ENCODE data around the gene PDE1A.

The PDE1A gene

DNA sequence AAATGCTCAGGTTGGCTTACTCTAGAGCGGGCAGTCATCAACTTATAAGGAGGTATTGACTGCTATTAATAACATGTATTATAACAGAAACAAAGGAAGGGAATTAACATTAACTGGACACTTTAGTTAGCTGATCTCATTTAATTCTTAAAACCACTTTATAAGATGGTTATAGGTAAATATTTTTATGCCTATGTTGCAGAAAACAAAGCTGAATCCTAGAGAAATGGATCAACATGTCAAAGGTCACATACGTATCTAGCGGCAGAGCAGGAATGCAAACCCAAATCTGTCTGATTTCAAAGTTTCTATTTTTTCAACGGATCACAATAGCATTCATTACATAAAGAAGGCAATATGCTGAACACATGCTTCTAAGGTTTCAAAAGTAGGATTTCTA, 200.0 kb downstream of the PDE1A start:
- DNase-seq (ENCODE audit: extremely low spot score, insufficient read length, low read depth) = no peak
- FAIRE-seq = no peak

- DNase-seq (ENCODE audit: extremely low spot score, insufficient read length, low read depth) (no peak), FAIRE-seq (no peak)
These were observed 202.2 kb downstream of the PDE1A start for GRCh38 chr2:182224669-182225068.

DNA sequence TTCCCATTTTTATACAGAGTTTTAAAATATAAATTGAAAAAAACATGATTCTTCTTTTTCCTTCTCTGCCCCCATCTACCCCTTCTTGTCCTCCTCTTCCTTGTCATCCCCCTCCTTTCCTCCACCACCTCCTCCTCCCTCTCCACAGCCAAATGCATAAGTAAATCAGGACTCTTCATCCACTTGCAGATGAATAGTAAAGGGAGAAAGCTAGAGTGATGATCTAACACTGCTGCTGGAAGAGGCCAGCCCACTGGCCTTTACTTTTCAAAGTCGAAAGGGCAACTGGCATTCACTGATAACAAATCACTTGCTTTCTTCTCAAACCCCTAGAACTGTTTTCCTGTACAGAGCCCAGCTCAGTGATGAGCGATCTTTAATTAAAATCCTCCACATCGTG, 205.8 kb downstream of the PDE1A start:
- FAIRE-seq (no peak), DNase-seq (ENCODE audit: extremely low spot score, insufficient read length, low read depth) (no peak)

GRCh38 chr2:182220335-182220734, 206.5 kb downstream of the PDE1A start:
- FAIRE-seq = no peak
- no peak for DNase-seq (ENCODE audit: extremely low spot score, insufficient read length, low read depth)

- no peak for FAIRE-seq
- no peak for DNase-seq (ENCODE audit: extremely low spot score, insufficient read length, low read depth)
These were observed 216.2 kb downstream of the PDE1A start for GRCh38 chr2:182210669-182211068.

- FAIRE-seq (no peak), DNase-seq (ENCODE audit: extremely low spot score, insufficient read length, low read depth) (no peak)
These were observed 218.4 kb downstream of the PDE1A start for GRCh38 chr2:182208421-182208820.

DNA sequence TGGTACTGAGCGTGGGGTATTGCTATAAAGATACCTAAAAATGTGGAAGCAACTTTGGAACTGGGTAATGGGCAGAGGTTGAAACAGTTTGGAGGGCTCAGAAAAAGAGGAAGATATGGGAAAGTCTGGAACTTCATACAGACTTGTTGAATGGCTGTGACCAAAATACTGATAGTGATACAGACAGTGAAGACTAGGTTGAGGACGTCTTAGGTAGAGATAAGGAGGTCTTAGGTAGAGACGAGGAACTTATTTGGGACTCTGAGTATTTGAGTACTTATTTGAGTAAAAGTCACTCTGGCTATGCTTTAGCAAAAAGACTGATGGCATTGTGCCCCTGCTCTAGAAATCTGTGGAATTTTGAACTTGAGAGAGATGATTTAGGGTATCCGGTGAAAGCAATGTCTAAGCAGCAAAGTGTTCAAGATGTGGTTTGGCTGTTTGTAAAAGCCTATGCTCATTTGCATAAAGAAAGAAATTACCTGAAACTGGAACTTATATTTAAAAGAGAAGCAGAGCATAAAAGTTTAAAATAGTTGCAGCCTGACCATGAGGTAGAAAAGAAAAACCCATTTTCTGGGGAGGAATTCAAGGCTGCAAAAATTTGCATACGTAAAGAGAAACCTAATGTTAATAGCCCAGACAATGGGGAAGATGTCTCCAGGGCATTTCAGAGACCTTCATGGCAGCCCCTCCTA, 219.6 kb downstream of the PDE1A start:
- DNase-seq (ENCODE audit: extremely low spot score, insufficient read length, low read depth) (no peak), FAIRE-seq (no peak)

- no peak for FAIRE-seq
- no peak for DNase-seq (ENCODE audit: extremely low spot score, insufficient read length, low read depth)
These were observed 229.3 kb downstream of the PDE1A start for GRCh38 chr2:182197529-182197928.

GRCh38 chr2:182193291-182193690, 233.5 kb downstream of the PDE1A start:
- DNase-seq (ENCODE audit: extremely low spot score, insufficient read length, low read depth) (no peak), FAIRE-seq (no peak)

GRCh38 chr2:182191061-182191460, 235.8 kb downstream of the PDE1A start:
- FAIRE-seq (no peak), DNase-seq (ENCODE audit: extremely low spot score, insufficient read length, low read depth) (no peak)

DNA sequence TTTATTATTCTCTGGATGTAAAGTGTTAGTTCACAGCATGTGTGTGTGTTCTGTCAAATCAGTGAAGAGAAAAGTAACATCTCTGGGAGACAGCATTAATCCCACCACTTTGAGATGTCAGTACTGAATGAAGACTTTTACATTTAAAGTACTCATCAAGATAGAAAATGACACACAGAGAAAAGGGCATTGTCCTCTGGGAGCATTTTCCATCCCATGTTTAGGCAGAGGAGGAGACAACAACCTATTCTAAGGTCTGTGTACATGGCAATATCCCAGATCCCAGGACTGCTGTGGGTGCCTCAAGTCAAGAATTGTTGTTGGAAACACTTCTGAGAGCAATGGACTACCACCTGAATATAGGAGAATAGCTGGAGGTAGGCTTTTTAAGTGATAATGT, 239.7 kb downstream of the PDE1A start:
- no peak for FAIRE-seq
- no peak for DNase-seq (ENCODE audit: extremely low spot score, insufficient read length, low read depth)

- DNase-seq (ENCODE audit: extremely low spot score, insufficient read length, low read depth) = no peak
- peak; percentile 15 for FAIRE-seq
These were observed 240.6 kb downstream of the PDE1A start for GRCh38 chr2:182186132-182186735.

GRCh38 chr2:182182436-182182835, 244.4 kb downstream of the PDE1A start:
- no peak for FAIRE-seq
- DNase-seq (ENCODE audit: extremely low spot score, insufficient read length, low read depth) = no peak

DNA sequence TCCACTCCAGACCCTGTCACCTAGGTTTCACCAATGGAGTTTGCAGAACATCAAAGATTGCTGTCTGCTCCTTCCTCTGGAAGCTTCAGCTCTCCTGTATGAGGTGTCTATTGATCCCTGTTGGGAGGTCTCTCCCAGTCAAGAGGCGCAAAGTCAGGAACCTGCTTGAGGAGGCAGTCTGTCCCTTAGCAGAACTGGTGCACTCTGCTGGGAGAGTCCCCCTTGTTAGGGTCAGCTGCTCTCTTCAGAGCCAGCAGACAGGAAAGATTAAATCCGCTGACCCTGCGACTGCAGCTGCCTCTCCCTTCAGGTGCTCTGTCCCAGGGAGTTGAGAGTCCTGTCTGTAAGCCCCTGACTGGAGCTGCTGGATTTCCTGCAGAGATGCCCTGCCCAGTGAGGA, 245.5 kb downstream of the PDE1A start:
- FAIRE-seq (no peak), DNase-seq (ENCODE audit: extremely low spot score, insufficient read length, low read depth) (no peak)

DNA sequence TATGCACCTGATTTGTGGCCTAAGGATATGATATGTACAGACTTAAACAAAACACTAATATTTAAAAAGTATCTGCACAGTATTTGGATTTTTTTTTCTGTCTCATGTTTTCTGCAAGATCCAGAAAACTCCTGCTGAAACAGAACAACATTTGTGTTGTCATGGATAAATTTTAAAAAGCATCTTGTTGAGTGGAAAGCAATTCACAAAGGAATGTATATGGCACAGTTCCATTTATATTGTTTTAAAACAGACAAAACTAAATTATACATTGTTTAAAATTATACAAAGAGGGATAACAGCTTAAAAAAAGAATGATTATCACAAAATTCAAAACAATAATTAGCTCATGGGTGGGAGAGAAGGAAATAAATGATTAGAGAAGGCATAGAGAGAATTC, 247.7 kb downstream of the PDE1A start:
- DNase-seq (ENCODE audit: extremely low spot score, insufficient read length, low read depth) (no peak), FAIRE-seq (no peak)

- no peak for DNase-seq (ENCODE audit: extremely low spot score, insufficient read length, low read depth)
- FAIRE-seq = no peak
These were observed 252.8 kb downstream of the PDE1A start for GRCh38 chr2:182173944-182174622.

GRCh38 chr2:182170341-182170740, 256.5 kb downstream of the PDE1A start:
- DNase-seq (ENCODE audit: extremely low spot score, insufficient read length, low read depth) (no peak), FAIRE-seq (no peak)

GRCh38 chr2:182167882-182168281, 259.0 kb downstream of the PDE1A start:
- FAIRE-seq (no peak), DNase-seq (ENCODE audit: extremely low spot score, insufficient read length, low read depth) (no peak)

GRCh38 chr2:182166841-182167240, 260.0 kb downstream of the PDE1A start:
- DNase-seq (ENCODE audit: extremely low spot score, insufficient read length, low read depth) (no peak), FAIRE-seq (no peak)

DNA sequence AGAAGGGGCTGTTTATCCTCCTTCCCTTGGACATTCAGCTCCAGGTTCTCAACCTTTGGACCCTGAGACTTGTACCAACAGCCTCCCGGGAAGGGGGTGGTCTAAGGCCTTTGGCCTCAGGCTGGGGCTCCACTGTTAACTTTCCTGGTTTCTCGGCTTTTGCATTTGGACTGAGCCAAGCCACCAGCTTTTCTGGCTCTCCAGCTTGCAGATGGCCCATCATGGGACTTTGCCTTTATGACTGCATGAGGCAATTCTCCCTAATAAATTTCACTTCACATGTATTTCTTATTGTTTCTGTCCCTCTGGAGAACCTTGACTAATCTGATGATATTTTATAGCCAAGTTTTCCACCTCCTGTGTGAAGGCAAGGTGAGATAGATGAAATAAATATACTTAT, 260.4 kb downstream of the PDE1A start:
- DNase-seq (ENCODE audit: extremely low spot score, insufficient read length, low read depth) (no peak), FAIRE-seq (no peak)

DNA sequence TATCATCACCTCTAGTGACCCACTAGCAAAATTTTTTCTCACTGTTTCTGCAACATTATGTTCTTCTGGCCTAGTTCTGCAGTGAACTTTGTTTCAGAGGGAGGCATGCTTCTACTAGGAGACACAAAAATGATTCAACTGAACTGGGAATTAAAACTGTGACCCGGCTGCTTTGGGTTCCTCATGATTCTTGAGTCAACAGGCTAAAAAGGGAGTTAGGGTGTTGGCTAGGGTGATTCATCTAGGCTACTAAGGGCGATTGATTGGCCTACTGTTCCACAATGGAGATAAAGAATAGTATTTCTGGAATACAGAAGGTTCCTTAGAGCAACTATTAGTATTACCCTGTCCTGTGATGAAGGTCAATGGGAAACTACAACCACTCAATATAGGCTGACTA, 261.6 kb downstream of the PDE1A start:
- no peak for DNase-seq (ENCODE audit: extremely low spot score, insufficient read length, low read depth)
- FAIRE-seq = no peak

DNA sequence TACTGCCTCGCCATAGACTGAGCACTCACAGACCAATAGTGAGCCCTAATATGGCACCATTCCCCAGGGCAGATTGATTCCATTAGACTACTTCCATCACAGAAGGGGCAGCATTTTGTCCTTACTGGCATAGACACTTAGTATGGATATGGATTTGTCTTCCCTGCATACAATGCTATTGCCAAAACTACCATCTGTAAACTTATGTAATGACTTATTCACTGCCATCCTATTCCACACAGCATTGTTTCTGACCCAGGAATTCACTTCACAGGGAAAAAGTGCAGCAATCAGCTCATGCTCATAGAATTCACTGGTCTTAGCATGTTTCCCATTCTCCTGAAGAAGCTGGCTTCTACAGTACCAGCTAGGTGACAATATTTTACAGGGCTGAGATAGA, 262.1 kb downstream of the PDE1A start:
- FAIRE-seq (no peak), DNase-seq (ENCODE audit: extremely low spot score, insufficient read length, low read depth) (no peak)
